H1 (cell line): Measurements from ENCODE around the gene LRRC2. TPM values are rescaled to one million over a fixed set of nuclear protein-coding genes. Genes with fewer than 3 reads are reported as not detected.

Experiments used
- ATF2 ChIP-seq: IDR thresholded peaks from 2 replicates; pipeline ENCODE4 v1.6.1; 2012; ENCODE audit warnings: low read length, inconsistent platforms
- CBX8 ChIP-seq: fragments of 300-800, 300-1000 bp; sonication (generic); IDR thresholded peaks from 2 replicates; pipeline ENCODE4 v1.7.1; 2016; ENCODE audit warnings: low read depth, low read length, borderline replicate concordance
- CTCF ChIP-seq, 3 experiments: IDR thresholded peaks; 1 replicate in 2 of 3; 2 replicates in 1 of 3; pipeline versions ENCODE4 v1.5.1 to v1.6.1; 2011; ENCODE audit warnings: low read length in 3 of 3, mild to moderate bottlenecking in 3 of 3, inconsistent platforms in 2 of 3, low read depth in 1 of 3, moderate library complexity in 1 of 3; ENCODE audit not compliant: insufficient read depth in 1 of 3; ENCODE audit errors: control extremely low read depth in 1 of 3
- ZNF274 ChIP-seq: IDR thresholded peaks from 2 replicates; pipeline ENCODE4 v1.7.0; 2012; ENCODE audit warnings: low read length, borderline replicate concordance; ENCODE audit errors: extremely low read depth
- polyA plus RNA-seq, 7 experiments: library from polyadenylated mRNA; depleted of rRNA in 3 of 7; stranded (reverse) in 5 of 7; unstranded in 2 of 7; fragments of >200 nt in 5 of 7; fragments of 200-250 nt in 2 of 7; gene quantifications; 1 replicate in 5 of 7; 2 replicates in 1 of 7; 4 replicates in 1 of 7; pipeline versions ENCODE4 v1.2.1 to v1.2.3, GENCODE V29; 2011 to 2013; ENCODE audit warnings: missing spikeins in 2 of 7, mixed read lengths in 2 of 7
- total RNA-seq: library from RNA; stranded (reverse); fragmentation: NEBNext Ultra II Directional; extraction: Animal tissue kit (Norgen Biotek cat#: 25700); gene quantifications from 2 replicates; pipeline ENCODE4 v1.2.1, GENCODE V29; 2021

LRRC2 gene
- total and polyA plus RNA-seq, 2 of the 8 experiments (the other 6 are each of a cell fraction or from before 2014, with no cell fraction given) = 1.4 to 6.4 TPM

DNA sequence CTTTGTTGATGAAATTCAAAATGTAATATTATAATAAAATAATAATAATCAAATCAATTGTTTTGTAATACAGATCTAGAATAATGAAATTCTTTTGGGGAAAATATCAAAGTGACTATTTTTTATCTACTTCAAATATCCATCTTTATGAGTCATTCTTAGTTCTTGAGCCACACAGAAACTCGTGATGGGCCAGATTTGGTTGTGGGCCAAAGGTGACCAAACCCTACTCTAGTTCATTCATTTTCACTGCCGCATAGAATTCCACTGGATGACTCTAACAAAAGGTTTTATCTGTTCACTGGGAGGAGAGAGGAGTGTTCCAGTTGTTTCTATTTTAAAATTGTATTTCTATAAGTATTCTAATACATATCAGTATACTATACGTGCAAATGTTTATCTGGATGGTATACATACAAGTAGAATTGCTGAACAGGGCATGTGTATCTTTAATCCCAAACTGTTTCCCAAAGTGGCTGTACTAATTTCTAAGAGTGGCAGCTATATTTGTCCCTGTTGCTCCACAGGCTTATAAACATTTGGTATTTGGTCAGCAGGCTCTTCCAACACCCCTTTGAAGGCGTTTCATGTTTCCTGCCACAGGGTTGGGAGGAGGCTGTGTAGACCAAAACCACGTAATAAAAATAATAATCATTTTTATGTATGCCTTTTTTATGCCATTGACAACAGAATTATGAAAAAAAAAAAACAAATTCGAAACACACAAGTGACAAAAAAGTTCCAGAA is 75.6 kb downstream of the LRRC2 start (continued):
- TF ChIP-seq ATF2 (no peak), CTCF (IDR thresholded peaks at IDR 0.05; ENCODE audit: control extremely low read depth in 1 of 3, insufficient read depth in 1 of 3, low read depth in 1 of 3, low read length in 3 of 3) (no peak), CBX8 (no peak), ZNF274 (no peak)
